ENCODE data around the gene ST6GALNAC2.
A peak's percentile ranks its signal among the peaks of the same experiment; 100 is the strongest.
"Not testable (repeated sequence)": the region's sequence is repeated elsewhere in the genome, so short reads cannot be mapped to it uniquely, and the experiment has no call there.

ST6GALNAC2 gene

GRCh38 chr17:76568811-76569221 lies 16.8 kb downstream of the ST6GALNAC2 start:
- Mint-ChIP-seq H3K36me3 (ENCODE audit: low read depth) (peaks cover 31% of the 10 kb centered on the region), H3K4me3 (no peak overlapping the region)

DNA sequence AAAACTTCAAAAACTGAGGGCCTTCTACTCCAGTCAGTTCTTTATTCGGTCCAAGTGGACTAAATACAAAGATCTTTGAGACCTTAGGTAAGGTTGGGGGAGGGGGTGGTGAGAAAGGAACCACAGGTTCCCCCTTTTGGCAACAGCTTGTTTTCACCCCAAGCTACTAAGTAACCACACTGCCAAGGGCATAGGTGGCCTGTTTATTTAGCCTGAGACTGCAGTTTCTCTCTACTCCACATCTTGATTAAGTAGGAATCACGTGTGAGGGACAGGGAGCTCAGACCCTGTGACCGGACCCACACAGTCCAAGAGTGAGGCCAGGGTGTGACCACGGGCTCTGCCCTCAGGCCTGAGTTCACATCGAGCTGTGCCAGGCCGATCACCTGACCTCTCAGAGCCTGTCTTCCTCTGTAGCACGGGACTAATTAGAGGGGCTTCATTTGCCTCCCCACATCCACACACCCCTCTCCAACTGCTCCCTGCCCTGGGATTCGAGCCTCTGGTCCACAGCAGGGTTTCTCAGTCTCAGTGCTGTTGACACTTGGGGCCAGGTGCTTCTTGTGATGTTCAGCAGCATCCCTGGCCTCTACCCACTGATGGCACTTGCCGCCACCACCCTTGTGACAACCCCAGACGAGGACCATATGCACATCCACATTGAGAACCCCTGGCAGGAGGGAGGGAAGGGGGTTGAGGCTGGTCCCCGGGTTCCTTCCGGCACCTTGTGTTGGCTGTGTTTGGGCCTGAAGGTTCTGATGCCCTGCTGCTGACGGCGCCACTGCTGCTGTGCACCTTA lies 17.8 kb downstream of the ST6GALNAC2 start:
- Mint-ChIP-seq H3K4me1 (ENCODE audit: low read depth) (peaks cover 40% of the 10 kb centered on the region), H3K36me3 (ENCODE audit: low read depth) (peaks cover 39% of the 10 kb centered on the region), H3K9me3 (no peaks in the 10 kb centered on the region), H3K4me3 (no peak overlapping the region), H3K27me3 (no peaks in the 10 kb centered on the region), H3K27ac (no peak overlapping the region)

More at GRCh38 chr17:76568811-76569221, 16.8 kb downstream of the ST6GALNAC2 start:
- Mint-ChIP-seq H3K9me3 (no peaks in the 10 kb centered on the region), H3K4me1 (ENCODE audit: low read depth) (peaks cover 33% of the 10 kb centered on the region), H3K27ac (no peak overlapping the region), H3K27me3 (no peaks in the 10 kb centered on the region)

GRCh38 chr17:76566988-76567431 lies 18.6 kb downstream of the ST6GALNAC2 start:
- H3K4me3 Mint-ChIP-seq = no peak overlapping the region
- no peaks in the 10 kb centered on the region for H3K9me3 Mint-ChIP-seq
- no peaks in the 10 kb centered on the region for H3K27me3 Mint-ChIP-seq
- H3K36me3 Mint-ChIP-seq (ENCODE audit: low read depth) = peaks cover 46% of the 10 kb centered on the region
- peaks cover 46% of the 10 kb centered on the region for H3K4me1 Mint-ChIP-seq (ENCODE audit: low read depth)
- H3K27ac Mint-ChIP-seq = peak overlapping the region; percentile 72

DNA sequence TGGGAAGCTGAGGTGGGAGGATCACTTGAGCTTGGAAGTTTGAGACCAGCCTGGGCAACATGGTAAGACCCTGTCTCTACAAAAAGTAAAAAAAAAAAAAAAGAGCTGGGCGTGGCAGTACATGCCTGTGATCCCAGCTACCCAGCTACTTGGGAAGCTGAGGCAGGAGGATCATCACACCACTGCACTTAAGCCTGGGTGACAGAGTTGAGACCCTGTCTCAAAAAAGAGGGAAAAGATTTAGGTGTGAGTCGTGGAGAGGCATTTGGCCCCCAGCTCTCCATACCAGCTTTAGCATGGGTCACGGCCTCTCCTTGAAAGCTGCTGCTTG lies 19.1 kb downstream of the ST6GALNAC2 start:
- Mint-ChIP-seq H3K27ac (no peak overlapping the region), H3K9me3 (no peaks in the 10 kb centered on the region), H3K4me1 (ENCODE audit: low read depth) (peaks cover 50% of the 10 kb centered on the region), H3K27me3 (no peaks in the 10 kb centered on the region), H3K4me3 (no peak overlapping the region), H3K36me3 (ENCODE audit: low read depth) (peaks cover 51% of the 10 kb centered on the region)

DNA sequence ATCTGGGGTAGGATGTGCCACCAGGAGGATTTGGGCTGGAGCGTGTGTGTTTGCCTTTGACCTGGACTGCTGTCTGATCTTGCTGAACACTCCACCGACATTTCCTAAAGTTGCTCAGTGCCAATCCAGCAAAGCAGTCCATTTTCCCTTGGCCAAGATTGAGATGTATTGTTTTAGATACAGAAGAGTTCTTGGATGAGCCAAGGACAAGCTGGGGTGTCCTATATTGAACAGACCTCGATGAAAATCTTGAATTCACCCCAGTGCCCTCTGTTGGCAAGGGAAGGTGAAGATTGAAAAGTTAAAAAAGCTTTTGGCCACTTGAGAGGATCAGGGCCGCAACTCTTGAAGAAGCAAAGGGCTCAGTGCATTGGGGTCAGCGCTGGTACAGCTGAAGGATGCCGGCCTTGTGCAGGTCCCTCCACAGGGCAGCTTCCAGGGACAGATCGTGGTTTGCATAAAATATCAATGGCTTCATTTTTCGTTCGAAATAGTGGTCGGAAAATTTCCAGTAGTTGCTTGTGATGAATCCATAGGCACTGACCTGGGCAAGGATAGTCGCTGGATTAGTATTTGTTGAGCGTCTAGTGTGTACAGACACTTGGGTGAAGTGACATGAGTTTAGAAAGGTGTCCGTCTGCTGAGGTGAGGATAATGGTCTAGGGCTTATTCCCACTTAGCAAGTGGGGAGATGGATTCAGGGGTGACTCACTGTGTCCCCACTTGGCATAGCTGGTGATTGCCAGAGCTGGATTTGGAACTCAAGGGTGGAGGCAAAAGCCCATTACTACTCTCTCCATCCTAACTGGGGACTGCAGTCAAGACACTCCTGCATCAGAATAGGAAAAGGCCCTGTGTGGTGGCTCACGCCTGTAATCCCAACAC lies 19.7 kb downstream of the ST6GALNAC2 start:
- Mint-ChIP-seq H3K4me1 (ENCODE audit: low read depth) (peaks cover 56% of the 10 kb centered on the region), H3K36me3 (ENCODE audit: low read depth) (peaks cover 57% of the 10 kb centered on the region), H3K27ac (peak overlapping the region; percentile 60), H3K9me3 (no peaks in the 10 kb centered on the region), H3K27me3 (no peaks in the 10 kb centered on the region), H3K4me3 (peak overlapping the region; percentile 42)

- peak overlapping the region; percentile 60 for H3K27ac Mint-ChIP-seq
- not testable (repeated sequence) for H3K9me3 Mint-ChIP-seq, H3K27me3 Mint-ChIP-seq
- H3K4me3 Mint-ChIP-seq = peak overlapping the region; percentile 42
- peaks cover 65% of the 10 kb centered on the region for H3K36me3 Mint-ChIP-seq (ENCODE audit: low read depth)
- peaks cover 64% of the 10 kb centered on the region for H3K4me1 Mint-ChIP-seq (ENCODE audit: low read depth)
These were observed 20.5 kb downstream of the ST6GALNAC2 start for GRCh38 chr17:76564991-76565727.

GRCh38 chr17:76563359-76563758 lies 22.3 kb downstream of the ST6GALNAC2 start:
- H3K9me3 Mint-ChIP-seq, H3K27me3 Mint-ChIP-seq: not testable (repeated sequence)
- H3K27ac Mint-ChIP-seq = peak overlapping the region; percentile 73
- H3K36me3 Mint-ChIP-seq (ENCODE audit: low read depth) = peaks cover 83% of the 10 kb centered on the region
- peaks cover 80% of the 10 kb centered on the region for H3K4me1 Mint-ChIP-seq (ENCODE audit: low read depth)
- peak overlapping the region; percentile 47 for H3K4me3 Mint-ChIP-seq

DNA sequence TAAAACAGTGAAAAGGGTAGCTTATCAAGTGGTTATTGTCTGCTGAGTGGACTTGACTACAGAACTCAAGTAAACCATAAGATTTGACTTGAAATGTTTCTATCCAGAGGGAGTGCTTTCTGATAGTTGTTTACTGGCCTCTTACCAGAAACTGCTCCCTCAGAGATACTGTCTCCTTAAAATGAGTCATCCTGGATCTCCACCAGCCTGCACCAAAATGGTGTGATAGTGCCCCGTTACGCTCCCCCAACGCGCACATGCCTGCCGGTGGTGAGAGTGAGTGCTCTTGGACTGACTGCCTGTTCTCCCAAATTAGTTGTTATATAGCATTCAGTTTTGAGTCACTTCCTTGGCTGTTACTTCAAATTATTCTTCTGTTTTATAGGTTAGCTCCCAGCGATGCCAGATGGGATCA lies 22.9 kb downstream of the ST6GALNAC2 start:
- peaks cover 85% of the 10 kb centered on the region for H3K36me3 Mint-ChIP-seq (ENCODE audit: low read depth)
- peak overlapping the region; percentile 38 for H3K4me3 Mint-ChIP-seq
- no peaks in the 10 kb centered on the region for H3K9me3 Mint-ChIP-seq
- no peaks in the 10 kb centered on the region for H3K27me3 Mint-ChIP-seq
- peaks cover 77% of the 10 kb centered on the region for H3K4me1 Mint-ChIP-seq (ENCODE audit: low read depth)
- H3K27ac Mint-ChIP-seq = peak overlapping the region; percentile 73

- peaks cover 74% of the 10 kb centered on the region for H3K4me1 Mint-ChIP-seq (ENCODE audit: low read depth)
- peak overlapping the region; percentile 100 for H3K27ac Mint-ChIP-seq
- no peaks in the 10 kb centered on the region for H3K27me3 Mint-ChIP-seq
- H3K36me3 Mint-ChIP-seq (ENCODE audit: low read depth) = peaks cover 83% of the 10 kb centered on the region
- H3K9me3 Mint-ChIP-seq = no peaks in the 10 kb centered on the region
- peak overlapping the region; percentile 100 for H3K4me3 Mint-ChIP-seq
These were observed 23.8 kb downstream of the ST6GALNAC2 start for GRCh38 chr17:76561799-76562268.

DNA sequence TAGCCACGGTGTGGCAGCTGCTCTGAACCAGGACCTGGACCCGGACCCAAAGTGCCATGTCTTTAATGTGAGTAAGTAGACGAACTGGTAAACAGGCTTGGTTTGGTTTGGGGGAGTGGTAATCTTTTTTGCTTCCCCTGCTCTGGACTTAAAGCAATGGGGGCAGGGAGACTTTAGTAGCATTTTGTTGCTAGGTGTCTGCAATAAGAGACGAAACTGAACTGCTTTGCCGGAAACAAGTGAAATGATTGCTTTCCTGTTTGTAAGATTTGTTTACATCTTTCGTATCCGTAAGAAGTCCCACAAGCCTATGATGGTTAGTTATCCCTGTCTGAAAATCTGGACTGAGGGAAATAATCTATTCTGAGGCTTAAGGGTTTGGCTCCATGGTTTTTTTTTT lies 24.3 kb downstream of the ST6GALNAC2 start:
- peak overlapping the region; percentile 100 for H3K27ac Mint-ChIP-seq
- H3K9me3 Mint-ChIP-seq = no peaks in the 10 kb centered on the region
- peak overlapping the region; percentile 100 for H3K4me3 Mint-ChIP-seq
- peaks cover 77% of the 10 kb centered on the region for H3K4me1 Mint-ChIP-seq (ENCODE audit: low read depth)
- H3K36me3 Mint-ChIP-seq (ENCODE audit: low read depth) = peaks cover 81% of the 10 kb centered on the region
- no peaks in the 10 kb centered on the region for H3K27me3 Mint-ChIP-seq

- Mint-ChIP-seq H3K27me3 (no peaks in the 10 kb centered on the region), H3K4me3 (peak overlapping the region; percentile 100), H3K9me3 (no peaks in the 10 kb centered on the region), H3K27ac (peak overlapping the region; percentile 100), H3K36me3 (ENCODE audit: low read depth) (peaks cover 76% of the 10 kb centered on the region), H3K4me1 (ENCODE audit: low read depth) (peaks cover 74% of the 10 kb centered on the region)
These were observed 24.8 kb downstream of the ST6GALNAC2 start for GRCh38 chr17:76560877-76561221.

GRCh38 chr17:76560036-76560876 lies 25.4 kb downstream of the ST6GALNAC2 start:
- H3K27ac Mint-ChIP-seq = peak overlapping the region; percentile 100
- no peaks in the 10 kb centered on the region for H3K9me3 Mint-ChIP-seq
- no peaks in the 10 kb centered on the region for H3K27me3 Mint-ChIP-seq
- peaks cover 73% of the 10 kb centered on the region for H3K4me1 Mint-ChIP-seq (ENCODE audit: low read depth)
- H3K4me3 Mint-ChIP-seq = peak overlapping the region; percentile 100
- H3K36me3 Mint-ChIP-seq (ENCODE audit: low read depth) = peaks cover 70% of the 10 kb centered on the region

DNA sequence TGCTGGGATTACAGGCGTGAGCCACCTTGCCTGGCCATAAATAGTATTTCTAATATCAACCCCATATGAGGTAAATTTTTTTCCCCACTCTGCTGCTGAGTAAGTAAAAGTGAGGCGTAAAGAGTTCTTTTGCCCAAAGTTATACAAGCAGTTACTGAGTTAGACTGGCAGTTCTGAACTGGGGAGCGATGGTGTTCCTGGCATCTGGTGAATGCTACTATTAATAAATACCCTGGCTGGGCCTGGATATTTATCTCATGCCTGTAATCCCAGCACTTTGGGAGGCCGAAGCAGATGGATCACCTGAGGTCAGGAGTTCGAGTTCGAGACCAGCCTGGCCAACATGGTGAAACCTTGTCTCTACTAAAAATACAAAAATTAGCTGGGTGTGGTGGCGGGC lies 26.2 kb downstream of the ST6GALNAC2 start:
- H3K27ac Mint-ChIP-seq = peak overlapping the region; percentile 100
- H3K4me3 Mint-ChIP-seq = peak overlapping the region; percentile 100
- not testable (repeated sequence) for H3K9me3 Mint-ChIP-seq, H3K27me3 Mint-ChIP-seq
- H3K36me3 Mint-ChIP-seq (ENCODE audit: low read depth) = peaks cover 62% of the 10 kb centered on the region
- peaks cover 65% of the 10 kb centered on the region for H3K4me1 Mint-ChIP-seq (ENCODE audit: low read depth)

Data from stimulated activated naive CD8-positive, alpha-beta T cell treated with anti-CD3 and anti-CD28 coated beads, Interleukin-15, Interleukin-2, amounts not matched to agents 100 ng/mL and 50 ng/mL, for 24 hours (primary cell).